ENCODE data around the gene MOK.

Gene MOK

GRCh38 chr14:102222751-102223150 lies 82.2 kb downstream of the MOK start:
- DNase-seq, result no peak

GRCh38 chr14:102222009-102222575 lies 82.9 kb downstream of the MOK start:
- DNase-seq, result no peak

- DNase-seq, result no peak
Observed at GRCh38 chr14:102221026-102221425, 83.9 kb downstream of the MOK start.

GRCh38 chr14:102220031-102220430 lies 84.9 kb downstream of the MOK start:
- peak; percentile 31 for DNase-seq

GRCh38 chr14:102219316-102219715 lies 85.6 kb downstream of the MOK start:
- DNase-seq, result no peak

GRCh38 chr14:102218688-102219087 lies 86.3 kb downstream of the MOK start:
- DNase-seq, result no peak

GRCh38 chr14:102217987-102218421 lies 87.0 kb downstream of the MOK start:
- no peak for DNase-seq

GRCh38 chr14:102217399-102217798 lies 87.6 kb downstream of the MOK start:
- no peak for DNase-seq

GRCh38 chr14:102215576-102216250 lies 89.3 kb downstream of the MOK start:
- DNase-seq, result no peak

- no peak for DNase-seq
Observed at GRCh38 chr14:102215071-102215470, 89.9 kb downstream of the MOK start.

GRCh38 chr14:102213984-102214658 lies 90.8 kb downstream of the MOK start:
- DNase-seq, result no peak

- DNase-seq, result no peak
Observed at GRCh38 chr14:102213470-102213869, 91.5 kb downstream of the MOK start.

- no peak for DNase-seq
Observed at GRCh38 chr14:102212845-102213244, 92.1 kb downstream of the MOK start.

- no peak for DNase-seq
Observed at GRCh38 chr14:102212356-102212755, 92.6 kb downstream of the MOK start.

- no peak for DNase-seq
Observed at GRCh38 chr14:102211240-102211639, 93.7 kb downstream of the MOK start.

- no peak for DNase-seq
Observed at GRCh38 chr14:102210421-102211042, 94.4 kb downstream of the MOK start.

GRCh38 chr14:102209224-102209966 lies 95.6 kb downstream of the MOK start:
- DNase-seq, result no peak

- DNase-seq, result no peak
Observed at GRCh38 chr14:102208741-102209140, 96.2 kb downstream of the MOK start.

GRCh38 chr14:102207831-102208365 lies 97.1 kb downstream of the MOK start:
- DNase-seq, result no peak

GRCh38 chr14:102206918-102207317 lies 98.0 kb downstream of the MOK start:
- DNase-seq, result no peak

GRCh38 chr14:102205560-102205959 lies 99.4 kb downstream of the MOK start:
- DNase-seq, result no peak

GRCh38 chr14:102203382-102203781 lies 101.6 kb downstream of the MOK start:
- DNase-seq, result no peak

- DNase-seq, result no peak
Observed at GRCh38 chr14:102202944-102203343, 102.0 kb downstream of the MOK start.
